GM19240 (cell line): ENCODE data around the gene MICU1.
"Not testable (repeated sequence)": the region's sequence is repeated elsewhere in the genome, so short reads cannot be mapped to it uniquely, and the experiment has no call there.

Experiments
- DNase-seq: peaks from one replicate; pipeline ENCODE4 v3.0.0; 2011; ENCODE audit warnings: low spot score; ENCODE audit not compliant: insufficient read length

MICU1 gene

DNA sequence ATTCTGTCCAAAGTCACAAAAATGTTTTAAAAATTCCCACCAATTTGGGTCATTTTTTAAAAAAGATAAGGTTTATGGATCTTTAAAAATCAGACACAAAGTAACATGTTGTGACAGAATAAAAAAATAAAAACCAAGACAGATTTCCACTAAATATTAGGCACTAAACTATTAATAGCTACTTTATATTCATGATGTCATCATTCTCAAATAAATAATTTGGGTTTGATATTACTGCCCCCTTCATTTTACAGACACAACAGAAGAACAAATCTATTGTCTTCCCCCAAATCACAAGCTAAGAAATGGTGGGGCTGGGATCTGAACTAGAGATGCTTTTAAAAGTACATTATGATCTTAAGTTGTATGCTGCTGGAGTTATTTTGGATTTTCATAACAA lies 119.4 kb downstream of the MICU1 start:
- DNase-seq, result no peak

DNA sequence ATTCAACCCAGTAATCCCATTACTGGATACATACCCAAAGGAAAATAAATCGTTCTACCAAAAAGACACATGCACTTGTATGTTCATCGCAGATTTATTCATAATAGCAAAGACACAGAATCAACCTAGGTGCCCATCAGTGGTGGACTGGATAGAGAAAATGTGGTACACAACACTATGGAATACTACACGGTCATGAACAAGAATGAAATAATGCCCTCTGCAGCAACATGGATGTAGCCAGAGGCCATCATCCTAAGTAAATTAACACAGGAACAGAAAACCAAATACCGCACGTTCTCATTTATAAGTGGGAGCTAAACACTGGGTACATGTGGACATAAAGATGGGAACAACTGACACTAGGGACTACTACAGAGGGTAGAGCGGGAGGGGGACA lies 120.4 kb downstream of the MICU1 start:
- DNase-seq, result no peak

DNA sequence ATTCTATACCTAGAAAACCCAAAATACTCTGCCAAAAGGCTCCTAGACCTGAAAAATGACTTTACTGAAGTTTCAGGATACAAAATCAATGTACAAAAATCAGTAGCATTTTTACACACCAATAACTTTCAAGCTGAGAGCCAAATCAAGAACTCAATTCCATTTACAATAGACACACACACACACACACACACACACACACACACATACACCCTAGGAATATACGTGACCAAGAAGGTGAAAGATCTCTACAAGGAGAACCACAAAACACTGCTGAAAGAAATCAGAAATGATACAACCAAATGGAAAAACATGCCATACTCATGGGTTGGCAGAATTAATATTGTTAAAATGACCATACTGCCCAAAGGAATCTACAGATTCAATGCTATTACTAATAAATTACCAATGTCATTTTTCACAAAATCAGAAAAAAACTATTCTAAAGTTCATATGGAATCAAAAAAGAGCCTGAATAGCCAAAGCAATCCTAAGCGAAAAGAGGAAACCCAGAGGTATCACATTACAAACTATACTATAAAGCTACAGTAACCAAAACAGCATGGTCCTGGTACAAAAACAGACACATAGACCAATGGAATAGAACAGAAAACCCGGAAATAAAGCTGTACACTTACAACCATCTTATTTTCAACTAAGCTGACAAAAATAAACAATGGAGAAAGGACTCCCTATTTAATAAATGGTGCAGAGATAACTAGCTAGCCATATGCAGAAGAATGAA lies 122.0 kb downstream of the MICU1 start:
- no peak for DNase-seq

DNA sequence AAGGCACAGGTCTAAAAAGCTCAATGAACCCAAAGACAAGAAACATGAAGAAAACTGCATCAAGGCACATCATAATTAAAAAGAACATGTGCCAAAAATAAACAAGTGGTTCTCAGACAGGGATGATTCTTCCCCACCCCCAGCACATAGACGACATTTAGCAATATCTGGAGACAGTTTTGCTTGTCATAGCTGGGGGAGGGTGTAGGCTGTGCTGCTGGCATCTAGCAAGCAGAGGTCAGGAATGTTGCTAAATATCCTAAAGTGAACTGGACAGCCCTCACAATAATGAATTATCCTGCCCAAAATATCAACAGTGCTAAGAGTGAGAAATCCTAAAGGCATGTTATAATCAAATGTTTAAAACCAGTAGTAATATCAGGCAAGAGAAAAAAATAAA lies 122.6 kb downstream of the MICU1 start:
- DNase-seq, result no peak

DNA sequence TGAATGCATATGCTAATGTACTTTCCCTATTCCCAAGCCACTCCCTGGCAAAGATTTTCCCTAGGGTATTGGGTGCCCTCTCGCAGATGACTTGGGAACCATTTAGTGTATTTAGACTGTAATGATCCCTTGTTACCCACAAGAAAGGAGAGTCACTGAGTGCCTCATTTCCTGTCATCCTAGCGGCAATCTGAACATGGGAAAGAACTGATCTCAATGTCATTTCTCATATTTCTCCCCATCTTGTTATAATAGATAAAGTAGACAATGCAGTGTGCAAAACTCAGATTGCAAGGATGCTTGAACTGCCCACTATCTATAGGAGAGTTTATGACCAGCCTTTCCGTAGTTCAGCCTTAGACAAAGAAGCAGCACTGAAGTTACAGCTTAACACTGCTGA lies 123.3 kb downstream of the MICU1 start:
- DNase-seq, result no peak

DNA sequence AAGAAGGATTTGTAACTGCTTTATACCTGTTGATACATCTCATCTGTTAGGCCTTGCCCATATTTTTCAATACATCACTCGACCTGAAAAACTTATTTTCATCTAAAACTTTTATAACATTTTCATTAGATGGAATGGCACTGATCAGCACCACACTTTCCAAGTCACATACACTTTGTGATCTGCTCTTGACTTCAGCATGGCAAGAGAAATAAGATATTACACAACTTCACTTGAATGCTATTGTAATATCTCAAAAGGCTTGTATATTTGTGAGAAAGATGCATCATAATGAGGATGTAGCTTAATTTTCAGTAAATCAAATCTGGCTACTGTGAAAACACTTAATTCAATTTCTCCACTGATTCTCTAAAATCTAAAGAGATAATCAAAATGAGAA lies 126.2 kb downstream of the MICU1 start:
- no peak for DNase-seq

DNA sequence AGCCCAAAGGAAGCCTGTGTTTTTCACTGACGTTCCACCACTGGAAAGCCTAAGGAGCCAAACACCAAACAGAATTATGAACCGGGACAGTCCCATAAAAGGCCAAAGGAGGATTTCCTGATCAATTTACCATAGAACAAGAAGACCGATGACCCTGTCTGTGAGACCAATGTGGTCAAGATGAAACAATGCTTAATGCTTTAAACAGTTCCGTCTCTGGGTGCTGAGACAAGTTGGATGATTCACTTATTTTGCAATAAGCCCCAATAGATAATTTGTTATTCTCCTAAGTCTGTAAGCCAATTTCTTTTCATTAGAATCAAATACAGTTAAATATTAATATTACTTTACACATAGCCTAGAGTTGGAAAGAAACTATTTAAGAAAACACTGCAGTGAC lies 134.9 kb downstream of the MICU1 start:
- DNase-seq, result no peak

DNA sequence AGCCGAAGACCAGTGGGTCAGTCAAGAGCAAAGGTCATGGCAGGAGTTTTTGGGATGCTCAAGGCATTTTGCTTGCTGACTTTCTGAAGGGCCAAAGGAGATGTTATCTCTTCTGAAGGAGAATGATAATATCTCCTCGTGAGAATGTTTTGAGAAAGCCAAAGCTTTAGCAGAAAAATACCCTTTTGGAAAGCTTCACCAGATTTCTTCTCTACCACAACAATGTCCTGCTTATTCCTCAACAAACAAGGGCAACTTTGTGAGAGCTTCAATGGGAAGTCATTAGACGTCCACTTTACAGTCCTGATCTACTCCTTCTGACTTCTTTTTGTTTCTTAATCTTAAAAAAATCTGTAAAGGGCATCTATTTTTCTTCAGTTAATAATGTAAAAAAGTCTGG lies 138.4 kb downstream of the MICU1 start:
- DNase-seq, result no peak

DNA sequence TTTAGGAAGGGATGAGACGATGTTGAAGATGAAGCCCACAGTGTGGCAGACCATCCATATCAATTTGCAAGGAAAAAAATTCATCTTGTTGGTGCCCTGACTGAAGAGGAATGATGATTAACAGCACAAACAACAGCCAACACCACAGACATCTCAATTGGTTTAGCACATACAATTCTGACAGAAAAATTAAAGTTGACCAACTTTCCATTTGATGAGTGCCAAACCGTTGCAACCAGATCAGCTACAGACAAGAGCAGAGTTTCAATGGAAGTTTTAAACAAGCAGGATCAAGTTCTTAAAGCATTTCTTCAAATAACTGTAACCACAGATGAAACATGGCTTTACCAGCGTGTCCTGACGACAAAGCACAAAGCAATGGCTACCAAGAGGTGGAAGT lies 138.8 kb downstream of the MICU1 start:
- DNase-seq, result no peak

DNA sequence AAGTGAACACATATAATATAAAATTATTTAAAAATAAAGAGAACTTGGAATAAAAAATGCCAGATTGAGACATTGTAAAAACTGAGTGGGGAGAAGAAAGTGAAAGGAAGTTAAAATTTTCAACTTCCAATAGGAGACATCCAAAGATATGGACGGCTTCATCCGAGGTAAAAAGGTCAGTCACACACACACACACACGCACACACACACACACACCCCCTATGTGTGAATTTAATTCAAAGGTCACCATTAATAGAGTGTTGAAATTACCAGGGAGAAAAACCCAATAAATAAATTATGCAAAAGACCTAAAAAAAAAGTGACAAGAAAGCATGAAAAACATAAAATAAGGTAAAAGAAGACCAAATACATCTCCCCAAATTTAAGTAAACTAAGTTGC lies 140.2 kb downstream of the MICU1 start:
- no peak for DNase-seq

DNA sequence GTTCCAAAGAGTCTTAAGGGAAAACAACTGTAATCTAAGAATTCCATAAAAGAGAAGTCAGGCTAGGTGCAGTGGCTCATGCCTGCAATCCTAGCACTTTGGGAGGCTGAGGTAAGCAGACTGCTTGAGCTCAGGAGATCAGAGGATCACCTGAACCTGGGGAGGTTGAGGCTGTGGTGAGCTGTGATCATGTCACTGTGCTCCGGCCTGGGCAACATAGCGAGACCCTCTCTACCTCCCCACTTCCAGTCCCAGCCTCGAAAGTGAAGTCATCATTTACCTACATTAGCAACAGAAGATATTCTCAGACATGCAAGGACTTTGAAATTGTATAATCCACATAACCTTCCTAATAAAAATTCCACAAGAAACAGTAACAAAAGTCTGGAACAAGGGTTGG lies 141.4 kb downstream of the MICU1 start:
- no peak for DNase-seq

DNA sequence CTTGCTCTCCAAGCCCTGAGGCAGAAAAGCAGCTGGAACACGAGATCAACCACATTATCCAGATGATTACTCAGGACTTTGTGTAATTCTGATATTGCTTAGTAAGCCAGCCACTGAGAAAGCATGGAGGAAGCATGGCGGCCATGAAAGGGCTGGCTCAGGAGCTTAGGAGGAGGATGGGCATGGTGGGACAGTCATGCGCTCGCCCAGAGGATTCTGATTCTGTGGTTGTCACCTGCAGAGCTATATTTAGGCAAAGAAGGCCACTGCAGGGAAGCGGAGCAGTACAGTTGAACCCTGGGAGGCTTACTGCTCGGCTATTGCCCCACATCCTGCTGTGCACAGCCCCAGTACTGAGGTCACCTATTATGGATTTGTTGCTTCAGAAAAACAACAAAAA lies 142.4 kb downstream of the MICU1 start:
- DNase-seq, result no peak

DNA sequence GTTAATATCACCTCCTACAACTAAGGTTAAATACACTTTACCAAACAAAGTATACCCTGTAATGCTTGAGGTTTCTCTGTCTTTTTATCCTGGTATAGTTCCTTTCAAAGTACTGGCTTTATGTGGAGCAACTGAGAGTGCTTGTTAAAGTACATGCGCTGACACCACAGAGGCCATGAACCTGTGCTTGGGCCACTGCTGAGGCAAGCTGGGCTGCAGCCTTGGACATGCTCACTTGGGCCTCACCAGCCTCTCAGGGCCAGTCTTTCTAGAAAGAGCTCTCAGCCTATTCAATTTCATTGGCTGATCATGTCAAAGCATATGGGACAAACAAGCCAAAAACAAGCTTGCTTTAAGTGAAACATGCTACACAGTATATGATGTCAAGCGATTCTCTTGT lies 145.0 kb downstream of the MICU1 start:
- DNase-seq, result no peak

DNA sequence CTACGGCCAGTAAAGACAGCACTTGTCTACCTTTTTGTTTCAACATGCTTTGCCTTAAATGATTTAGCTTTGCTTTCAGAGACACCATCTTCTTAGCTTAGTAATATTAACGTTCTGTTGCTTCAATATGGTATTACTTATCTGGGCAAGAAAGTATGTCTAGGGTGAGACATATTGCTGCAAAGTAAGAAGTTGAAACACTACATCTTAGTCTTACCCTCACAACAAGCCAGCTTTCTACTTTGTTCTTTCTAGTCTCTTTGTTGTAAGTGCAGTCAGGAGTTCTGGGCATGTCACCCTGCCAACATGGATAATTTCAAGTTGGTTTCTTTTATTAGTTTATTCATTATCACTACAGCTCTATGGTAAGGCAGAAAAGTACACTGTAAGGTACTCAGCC lies 148.4 kb downstream of the MICU1 start:
- DNase-seq, result no peak

DNA sequence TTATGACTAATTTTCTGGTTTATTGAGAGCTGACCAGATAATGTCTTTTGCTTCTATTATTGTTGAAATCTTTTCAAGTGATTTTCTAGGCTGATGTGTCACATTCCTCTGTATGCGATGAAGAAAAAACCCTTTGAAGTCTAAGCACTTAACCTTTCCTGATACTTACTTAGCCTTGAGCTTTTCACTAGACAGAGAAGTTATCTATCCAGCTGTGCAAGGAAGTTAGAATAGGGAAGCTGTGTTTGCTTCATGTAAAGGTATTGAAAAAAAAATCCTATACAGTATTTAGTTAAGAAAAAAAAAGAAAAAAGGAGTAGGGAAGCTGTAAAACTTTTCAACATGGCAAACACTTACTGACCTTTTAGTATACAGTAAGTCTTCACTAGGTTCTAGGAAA lies 153.6 kb downstream of the MICU1 start:
- no peak for DNase-seq

DNA sequence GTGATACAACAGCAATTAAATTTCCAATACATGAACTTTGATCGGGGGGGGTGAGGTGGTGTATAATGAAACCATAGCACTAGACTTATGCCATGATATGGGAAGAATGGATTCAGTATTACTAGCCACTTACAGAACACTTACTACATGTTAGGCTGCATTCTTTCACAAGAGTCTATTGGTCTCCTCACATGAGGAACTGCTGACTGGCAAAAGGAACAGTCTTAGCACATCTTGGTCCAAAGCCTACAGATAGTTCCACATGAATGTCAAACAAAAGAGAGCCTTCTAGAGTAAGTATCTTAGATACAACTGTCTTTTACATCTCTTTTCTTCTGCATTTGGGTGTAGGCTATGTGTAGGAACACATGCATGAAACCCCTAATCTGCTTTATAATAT lies 155.2 kb downstream of the MICU1 start:
- no peak for DNase-seq

DNA sequence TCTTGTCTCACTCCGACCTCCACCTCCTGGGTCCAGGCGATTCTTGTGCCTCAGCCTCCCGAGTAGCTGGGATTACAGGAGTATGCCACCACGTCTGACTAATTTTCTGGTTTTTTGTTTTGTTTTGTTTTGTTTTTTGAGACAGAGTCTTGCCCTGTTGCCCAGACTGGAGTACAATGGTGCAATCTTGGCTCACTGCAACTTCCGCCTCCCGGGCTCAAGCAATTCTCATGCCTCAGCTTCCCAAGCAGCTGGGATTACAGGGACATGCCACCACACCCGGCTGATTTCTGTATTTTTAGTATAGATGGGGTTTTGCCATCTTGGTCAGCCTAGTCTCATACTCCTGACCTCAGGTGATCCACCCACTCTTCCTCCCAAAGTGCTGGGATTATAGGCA lies 158.8 kb downstream of the MICU1 start:
- DNase-seq, result not testable (repeated sequence)

DNA sequence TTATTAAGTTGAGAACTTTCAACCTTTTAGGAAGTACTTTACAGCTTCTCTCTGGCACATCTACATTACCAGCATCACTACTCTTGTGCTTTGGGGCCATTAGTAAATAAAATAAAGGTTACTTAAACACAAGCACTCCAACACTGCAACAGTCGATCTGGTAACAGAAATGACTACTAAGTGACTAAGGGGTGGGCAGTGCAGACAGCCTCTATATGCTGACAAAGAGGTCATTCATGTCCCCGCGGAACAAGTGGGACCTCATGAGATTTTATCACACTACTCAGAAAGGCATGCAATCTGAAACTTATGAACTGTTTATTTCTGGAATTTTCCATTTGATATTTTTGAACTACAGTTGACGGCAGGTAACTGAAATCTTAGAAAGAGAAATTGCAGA lies 159.9 kb downstream of the MICU1 start:
- no peak for DNase-seq

DNA sequence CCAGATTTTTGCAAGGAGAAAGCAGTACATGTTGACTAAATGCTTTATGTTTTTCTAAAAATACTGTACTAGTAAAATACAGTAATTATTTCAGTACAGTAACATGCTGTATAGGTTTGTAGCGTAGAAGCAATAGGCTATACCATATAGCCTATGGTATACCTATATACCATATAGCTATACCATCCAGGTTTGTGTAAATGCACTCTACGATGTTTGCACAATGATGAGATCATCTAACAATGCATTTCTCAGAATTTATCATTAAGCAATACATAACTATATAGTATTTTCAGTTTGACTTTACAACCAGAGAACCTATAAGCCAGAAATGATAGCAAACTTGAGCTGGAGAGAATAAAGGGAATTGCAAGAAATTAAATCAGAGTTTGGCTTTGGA lies 161.4 kb downstream of the MICU1 start:
- no peak for DNase-seq

DNA sequence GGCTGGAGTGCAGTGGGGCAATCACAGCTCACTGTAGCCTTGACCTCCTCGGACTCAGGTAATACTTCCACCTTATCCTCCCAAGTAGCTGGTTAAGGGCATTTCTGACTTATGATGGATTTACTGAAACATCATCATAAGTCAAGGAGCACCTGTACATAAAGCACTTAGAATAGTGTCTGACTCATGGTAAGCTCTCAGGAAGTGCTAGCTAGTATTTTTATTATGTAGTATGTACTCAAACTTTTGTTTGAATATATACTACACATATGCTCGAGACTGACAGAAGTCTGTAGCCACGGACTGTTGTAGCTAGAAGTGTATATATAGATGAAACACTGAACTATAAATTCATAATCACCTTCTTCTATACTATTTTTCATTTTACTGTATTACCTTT lies 163.6 kb downstream of the MICU1 start:
- no peak for DNase-seq

DNA sequence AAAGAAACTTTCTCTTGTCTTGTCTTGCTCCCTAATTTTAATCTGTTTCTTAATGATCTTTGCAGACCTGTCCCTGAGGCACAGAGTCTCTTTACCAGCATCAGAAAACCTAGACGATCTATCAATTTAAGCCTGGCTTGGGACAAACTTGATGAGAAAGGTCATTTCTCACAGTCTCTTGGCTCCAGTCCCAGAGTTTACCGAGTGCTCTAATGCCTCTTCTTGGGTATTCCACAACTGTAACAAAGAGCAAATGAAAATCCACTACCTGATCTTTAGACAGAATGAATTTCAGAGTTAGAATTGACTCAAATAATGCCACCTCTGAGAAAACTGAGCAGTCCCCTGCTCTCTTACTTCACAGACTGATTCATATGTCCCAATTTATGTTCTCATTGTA lies 164.8 kb downstream of the MICU1 start:
- no peak for DNase-seq

DNA sequence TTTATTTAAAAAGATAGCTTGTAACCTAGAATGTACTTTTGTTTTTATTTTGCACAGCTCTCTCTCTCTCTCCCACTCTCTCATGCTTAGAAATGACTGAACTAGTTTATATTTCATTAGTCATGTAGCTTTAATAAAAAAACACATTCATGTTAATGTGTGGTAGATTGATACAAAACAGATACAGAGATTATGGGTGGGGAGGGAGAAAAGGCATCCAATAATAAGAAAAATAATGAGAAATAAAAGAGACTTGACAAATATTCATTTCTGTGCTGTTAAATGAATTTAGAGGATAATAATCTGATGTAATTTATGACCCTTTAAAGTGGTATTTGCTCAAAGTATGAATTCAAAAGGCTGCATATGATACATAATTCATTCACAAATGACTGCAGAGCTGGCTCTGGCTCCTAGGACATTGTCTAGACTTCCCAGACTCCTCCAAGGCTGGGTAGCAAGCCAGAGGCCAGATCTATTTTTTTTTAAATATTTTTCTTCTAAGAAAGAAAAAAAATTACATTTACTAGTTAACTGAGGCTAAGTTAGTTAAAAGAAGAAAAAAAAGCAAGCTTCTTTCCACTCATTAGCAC lies 165.5 kb downstream of the MICU1 start:
- no peak for DNase-seq

DNA sequence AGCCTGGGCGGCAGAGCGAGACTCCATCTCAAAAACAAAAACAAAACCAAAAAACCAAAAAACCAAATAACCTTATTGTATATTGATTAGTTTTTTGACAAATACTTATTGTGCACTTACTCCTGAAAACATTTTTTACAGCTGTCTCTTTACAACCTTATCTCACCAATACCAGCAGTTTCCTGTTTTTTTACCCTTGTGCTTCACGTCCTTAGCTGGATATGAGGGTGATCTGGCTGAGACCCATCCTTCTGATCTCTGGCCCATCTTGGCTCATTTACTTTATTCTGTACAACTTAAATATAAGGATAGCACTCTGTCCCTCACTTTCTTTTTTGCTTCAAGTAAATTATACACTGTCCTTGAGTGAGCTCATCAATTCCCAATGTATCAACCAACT lies 166.6 kb downstream of the MICU1 start:
- DNase-seq, result no peak
